ENCODE measurements around the gene GZMM. TPM values are rescaled to one million over a fixed set of nuclear protein-coding genes. Genes with fewer than 3 reads are reported as not detected.

The GZMM gene
- total RNA-seq, 1 donor from 2014 or later: not detected

DNA sequence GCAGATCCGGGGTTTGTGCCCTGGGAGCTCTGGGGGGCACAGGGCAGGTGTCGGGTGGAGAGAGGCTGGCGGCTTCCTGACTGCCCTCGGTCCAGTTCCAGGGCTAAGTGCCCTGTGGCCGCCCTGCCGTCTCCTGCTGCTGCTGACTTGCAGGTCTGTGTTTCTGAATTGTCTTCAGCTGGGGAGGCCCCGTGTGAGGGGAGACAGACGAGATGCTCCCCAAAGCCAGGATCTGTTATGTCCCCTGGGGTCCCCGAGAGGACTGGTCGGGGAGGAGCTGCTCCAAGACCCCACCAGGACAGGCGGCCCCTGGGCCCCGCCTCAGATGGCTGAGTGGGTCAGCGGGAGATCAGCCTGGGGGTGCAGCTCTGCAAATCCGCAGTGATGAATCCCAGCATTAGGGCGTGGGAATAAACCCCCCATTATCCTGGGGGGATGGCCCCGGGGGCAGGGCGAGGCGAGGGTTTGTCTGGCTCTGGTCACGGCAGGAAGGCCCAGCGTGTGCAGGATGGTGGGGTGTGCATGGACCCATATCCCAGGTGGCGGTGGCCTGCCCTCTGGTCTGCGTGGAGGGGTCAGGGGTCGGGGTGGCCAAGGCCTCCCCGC is 50.5 kb downstream of the GZMM start:
- TF ChIP-seq, protein P1, sequence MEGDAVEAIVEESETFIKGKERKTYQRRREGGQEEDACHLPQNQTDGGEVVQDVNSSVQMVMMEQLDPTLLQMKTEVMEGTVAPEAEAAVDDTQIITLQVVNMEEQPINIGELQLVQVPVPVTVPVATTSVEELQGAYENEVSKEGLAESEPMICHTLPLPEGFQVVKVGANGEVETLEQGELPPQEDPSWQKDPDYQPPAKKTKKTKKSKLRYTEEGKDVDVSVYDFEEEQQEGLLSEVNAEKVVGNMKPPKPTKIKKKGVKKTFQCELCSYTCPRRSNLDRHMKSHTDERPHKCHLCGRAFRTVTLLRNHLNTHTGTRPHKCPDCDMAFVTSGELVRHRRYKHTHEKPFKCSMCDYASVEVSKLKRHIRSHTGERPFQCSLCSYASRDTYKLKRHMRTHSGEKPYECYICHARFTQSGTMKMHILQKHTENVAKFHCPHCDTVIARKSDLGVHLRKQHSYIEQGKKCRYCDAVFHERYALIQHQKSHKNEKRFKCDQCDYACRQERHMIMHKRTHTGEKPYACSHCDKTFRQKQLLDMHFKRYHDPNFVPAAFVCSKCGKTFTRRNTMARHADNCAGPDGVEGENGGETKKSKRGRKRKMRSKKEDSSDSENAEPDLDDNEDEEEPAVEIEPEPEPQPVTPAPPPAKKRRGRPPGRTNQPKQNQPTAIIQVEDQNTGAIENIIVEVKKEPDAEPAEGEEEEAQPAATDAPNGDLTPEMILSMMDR (conservative IDR thresholded peaks at IDR 0.05; ENCODE audit: low read depth, low read length): no peak
- H3K4me3 ChIP-seq (ENCODE audit: low read depth, low read length): no peak overlapping the region
- DNase-seq (ENCODE audit: low read depth): no peak

DNA sequence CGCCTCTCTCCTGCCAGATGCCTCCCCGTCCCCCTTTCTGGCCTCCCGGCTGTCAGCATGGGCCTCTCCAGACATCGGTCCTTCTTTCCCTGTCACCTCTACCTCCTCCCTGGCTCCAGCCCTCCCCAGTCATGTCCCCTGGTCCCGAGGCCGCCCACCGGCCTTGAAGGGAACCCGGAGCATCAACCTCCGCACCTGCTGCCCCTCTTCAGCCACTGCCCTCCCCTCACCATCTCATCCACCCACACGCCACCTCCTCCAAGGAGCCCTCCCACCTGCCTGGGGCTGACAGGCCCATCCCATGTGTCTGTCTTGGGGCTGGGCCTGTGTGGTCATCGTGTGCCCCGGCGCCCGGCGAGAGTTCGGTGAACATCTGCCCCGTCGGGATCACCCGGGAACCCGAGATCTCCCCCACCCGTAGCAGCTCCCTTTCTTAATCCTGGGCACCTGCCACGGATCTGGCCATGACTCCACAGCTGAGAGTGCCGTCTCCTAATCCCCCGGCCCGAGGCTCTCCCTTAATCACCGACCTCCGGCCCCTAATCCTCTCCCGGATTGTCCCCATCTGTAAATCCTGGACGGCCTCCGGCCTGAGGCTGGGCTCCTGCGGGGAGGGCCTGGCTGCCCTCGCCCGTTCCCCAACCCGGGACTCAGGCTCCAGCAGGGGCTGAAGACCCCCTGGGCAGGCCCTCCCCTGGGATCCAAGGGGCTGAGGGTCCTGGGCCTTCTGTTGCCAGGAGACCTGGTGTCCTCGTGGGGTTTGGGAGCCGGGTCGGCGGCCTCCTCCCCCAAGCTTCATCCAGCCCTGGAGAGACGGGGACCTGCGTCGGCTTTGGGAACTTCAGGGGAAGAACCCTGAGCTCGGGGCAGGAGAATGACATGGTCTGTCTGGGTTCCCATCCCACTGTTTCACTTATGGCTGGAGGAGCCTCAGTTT is 51.7 kb downstream of the GZMM start:
- TF ChIP-seq, protein P1 (conservative IDR thresholded peaks at IDR 0.05; ENCODE audit: low read depth, low read length): no peak
- no peak for DNase-seq (ENCODE audit: low read depth)

DNA sequence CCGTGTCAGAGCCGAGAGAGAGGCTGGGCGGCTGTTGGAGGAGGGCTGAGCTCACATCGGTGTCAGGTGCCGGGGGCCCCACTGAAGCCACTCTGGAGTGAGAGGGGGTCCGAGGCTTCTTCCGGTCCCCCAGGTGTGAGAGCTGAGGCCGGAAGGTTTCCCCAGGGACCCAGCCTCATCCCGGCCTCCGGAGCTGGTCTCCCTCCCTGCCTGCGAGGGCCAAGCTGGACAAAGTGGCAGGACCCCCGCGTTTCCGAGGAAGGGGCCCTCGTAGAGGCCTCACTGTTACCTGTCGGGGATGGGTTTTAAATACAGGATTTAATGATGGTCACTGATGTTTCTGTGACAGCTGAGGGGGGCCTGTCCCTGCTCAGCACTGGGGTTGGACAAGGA is 52.4 kb downstream of the GZMM start:
- no peak for DNase-seq (ENCODE audit: low read depth)
- TF ChIP-seq, protein P1 (conservative IDR thresholded peaks at IDR 0.05; ENCODE audit: low read depth, low read length): no peak
- no peak overlapping the region for H3K4me3 ChIP-seq (ENCODE audit: low read depth, low read length)

More for the DNA sequence above, 51.7 kb downstream of the GZMM start:
- no peak overlapping the region for H3K4me3 ChIP-seq (ENCODE audit: low read depth, low read length)

DNA sequence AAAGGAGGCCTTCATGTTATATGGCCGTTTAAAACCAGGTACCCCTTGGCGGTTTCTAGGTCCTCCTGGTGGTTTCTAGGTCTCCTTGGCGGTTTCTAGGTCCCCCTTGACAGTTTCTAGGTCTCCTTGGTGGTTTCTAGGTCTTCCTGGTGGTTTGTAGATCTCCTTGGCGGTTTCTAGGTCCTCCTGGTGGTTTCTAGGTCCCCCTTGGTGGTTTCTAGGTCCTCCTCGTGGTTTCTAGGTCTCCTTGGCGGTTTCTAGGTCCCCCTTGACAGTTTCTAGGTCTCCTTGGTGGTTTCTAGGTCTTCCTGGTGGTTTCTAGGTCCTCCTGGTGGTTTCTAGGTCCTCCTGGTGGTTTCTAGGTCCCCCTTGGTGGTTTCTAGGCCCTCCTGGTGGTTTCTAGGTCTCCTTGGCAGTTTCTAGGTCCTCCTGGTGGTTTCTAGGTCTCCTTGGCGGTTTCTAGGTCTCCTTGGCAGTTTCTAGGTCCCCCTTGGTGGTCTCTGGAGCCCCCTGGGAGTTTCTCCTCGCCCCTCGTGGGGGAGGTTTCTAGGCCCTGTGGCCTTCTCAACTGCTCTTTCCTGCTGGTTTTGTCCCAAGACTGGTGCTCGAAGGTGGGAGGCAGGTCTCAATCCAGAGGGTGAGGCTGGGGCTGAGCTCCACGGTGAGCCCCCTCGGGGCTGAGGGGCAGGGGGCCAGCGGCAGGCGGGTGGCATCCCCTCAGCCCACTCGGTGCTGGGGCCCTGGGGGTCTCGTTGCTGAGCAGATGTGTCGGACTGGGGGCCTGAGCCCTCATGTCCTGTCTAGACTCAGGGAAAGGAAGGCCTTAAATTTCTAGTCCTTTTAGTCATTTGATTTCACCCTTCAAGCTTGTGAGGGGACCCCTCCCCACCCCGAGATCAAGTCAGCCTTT is 53.8 kb downstream of the GZMM start:
- TF ChIP-seq, protein P1 (conservative IDR thresholded peaks at IDR 0.05; ENCODE audit: low read depth, low read length): no peak
- no peak overlapping the region for H3K4me3 ChIP-seq (ENCODE audit: low read depth, low read length)
- DNase-seq (ENCODE audit: low read depth): no peak

Other genes starting within 250 kb of the GZMM start
- 12.0 and 21.3 TPM in 2 replicates for gene MIER2, start 199.3 kb upstream of the GZMM start, total RNA-seq
- gene C2CD4C, start 134.9 kb upstream of the GZMM start, total RNA-seq: 0.12 TPM in 1 of 2 replicates, not detected in the other
- 0.07 and 2.1 TPM in 2 replicates for gene SHC2, start 83.0 kb upstream of the GZMM start, total RNA-seq
- 0.17 TPM in 1 of 2 replicates, not detected in the other for gene MADCAM1, start 47.6 kb upstream of the GZMM start, total RNA-seq
- 56.4 and 78.1 TPM in 2 replicates for gene TPGS1, start 36.6 kb upstream of the GZMM start, total RNA-seq
- gene CDC34, start 12.3 kb upstream of the GZMM start, total RNA-seq: 142 and 265 TPM in 2 replicates
- 705 and 835 TPM in 2 replicates for gene BSG, start 28.5 kb downstream of the GZMM start, total RNA-seq
- gene HCN2, start 45.8 kb downstream of the GZMM start, total RNA-seq: 0.22 TPM in 1 of 2 replicates, not detected in the other
- gene POLRMT, start 89.5 kb downstream of the GZMM start, total RNA-seq: 37.9 and 60.0 TPM in 2 replicates
- gene FGF22, start 95.8 kb downstream of the GZMM start, total RNA-seq: 0.29 TPM in 1 of 2 replicates, not detected in the other
- 102 and 161 TPM in 2 replicates for gene RNF126, start 119.2 kb downstream of the GZMM start, total RNA-seq
- gene FSTL3, start 132.3 kb downstream of the GZMM start, total RNA-seq: 199 and 483 TPM in 2 replicates
- gene PRSS57, start 151.4 kb downstream of the GZMM start, total RNA-seq: not detected in 2 replicates
- gene PALM, start 164.9 kb downstream of the GZMM start, total RNA-seq: 3.2 and 17.1 TPM in 2 replicates
- gene MISP, start 207.1 kb downstream of the GZMM start, total RNA-seq: 25.2 and 41.5 TPM in 2 replicates

All from epithelial cell of proximal tubule (primary cell).